ENCODE results near the gene ZSCAN20. TPM values are rescaled to one million over a fixed set of nuclear protein-coding genes. Genes with fewer than 3 reads are reported as not detected.
A peak's percentile ranks its signal among the peaks of the same experiment; 100 is the strongest.

Gene ZSCAN20
- polyA plus RNA-seq, 2 donors, result 0.51 to 0.75 TPM

DNA sequence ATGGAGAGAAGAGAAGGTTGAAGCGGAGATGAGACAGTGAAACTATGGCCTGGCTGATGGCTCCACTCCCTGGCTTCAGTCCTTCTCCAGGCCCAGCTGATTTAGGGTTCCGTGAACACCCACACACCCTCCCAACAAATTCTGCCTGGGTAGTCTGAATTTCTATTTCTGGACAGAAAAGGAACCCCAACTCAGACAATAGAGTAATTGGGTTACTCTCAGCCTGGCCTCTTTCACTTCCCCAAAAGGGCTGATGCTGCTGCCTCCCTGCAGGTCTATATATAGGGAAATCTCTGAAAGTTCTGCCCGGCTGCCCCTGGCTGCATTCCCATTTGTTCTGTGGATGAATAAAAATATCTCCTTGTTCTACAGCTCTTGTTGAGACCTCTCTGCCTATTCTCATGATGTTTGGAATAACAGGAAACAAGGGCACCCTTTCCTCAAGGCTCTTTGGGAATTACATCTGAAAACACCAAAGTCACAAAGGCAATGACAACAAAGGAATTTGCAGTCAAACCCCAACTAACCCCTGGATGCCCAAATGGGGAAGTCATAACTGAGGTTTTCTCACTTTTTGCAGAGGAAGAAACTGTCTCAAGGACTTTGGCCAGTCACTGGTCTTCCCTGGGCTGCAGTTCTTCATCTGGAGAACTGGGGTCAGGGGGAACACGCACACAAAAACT is 11.4 kb upstream of the ZSCAN20 start:
- no peak overlapping the region for H3K4me3 ChIP-seq (ENCODE audit: low read depth in 1 of 2, low read length in 2 of 2)
- no peaks in the 10 kb centered on the region for H3K36me3 ChIP-seq (ENCODE audit: control insufficient read depth in 2 of 2, insufficient read depth in 2 of 2, low read length in 1 of 2)
- H3K9me3 ChIP-seq (ENCODE audit: control insufficient read depth in 2 of 2, insufficient read depth in 1 of 2, low read depth in 1 of 2, low read length in 1 of 2), result no peaks in the 10 kb centered on the region
- H3K27me3 ChIP-seq (ENCODE audit: control insufficient read depth in 1 of 2, insufficient read depth in 2 of 2, low read length in 2 of 2), result no peaks in the 10 kb centered on the region
- no peaks in the 10 kb centered on the region for H3K4me1 ChIP-seq (ENCODE audit: control insufficient read depth in 2 of 2, insufficient read depth in 2 of 2, low read length in 1 of 2)
- peak overlapping the region; percentile 13 to 77 for H3K27ac ChIP-seq (ENCODE audit: low read depth in 2 of 2, low read length in 1 of 2)
- 62 to 67% methylated on average over 4 of the region's 4 CpGs for WGBS, 2 donors

GRCh38 chr1:33462405-33463164 is 9.9 kb upstream of the ZSCAN20 start:
- Histone ChIP-seq H3K36me3 (ENCODE audit: control insufficient read depth in 2 of 2, insufficient read depth in 2 of 2, low read length in 1 of 2) (no peaks in the 10 kb centered on the region), H3K27me3 (ENCODE audit: control insufficient read depth in 1 of 2, insufficient read depth in 2 of 2, low read length in 2 of 2) (no peaks in the 10 kb centered on the region), H3K27ac (ENCODE audit: low read depth in 2 of 2, low read length in 1 of 2) (peak overlapping the region in 1 of 2 donors; percentile 22), H3K9me3 (ENCODE audit: control insufficient read depth in 2 of 2, insufficient read depth in 1 of 2, low read depth in 1 of 2, low read length in 1 of 2) (no peaks in the 10 kb centered on the region), H3K4me3 (ENCODE audit: low read depth in 1 of 2, low read length in 2 of 2) (no peak overlapping the region), H3K4me1 (ENCODE audit: control insufficient read depth in 2 of 2, insufficient read depth in 2 of 2, low read length in 1 of 2) (no peaks in the 10 kb centered on the region)
- WGBS, 2 donors, result 85 to 88% methylated on average over 8 of the region's 8 CpGs

DNA sequence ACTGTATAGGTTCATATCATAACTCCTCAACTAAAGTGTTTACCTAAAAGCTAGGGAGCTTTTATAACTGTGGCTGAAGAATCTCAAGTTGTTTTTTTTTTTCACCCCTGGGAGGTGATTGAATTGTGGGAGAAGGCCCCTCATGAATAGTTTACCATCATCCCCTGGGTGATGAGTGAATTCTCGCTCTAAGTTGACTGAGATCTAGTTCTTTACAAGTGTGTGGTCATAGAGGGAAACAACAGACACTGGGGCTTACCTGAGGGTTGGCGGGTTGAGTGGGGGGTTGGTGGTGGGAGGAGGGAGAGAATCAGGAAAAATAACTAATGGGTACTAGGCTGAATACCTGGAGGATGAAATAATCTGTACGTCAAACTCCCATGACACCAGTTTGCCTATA is 7.9 kb upstream of the ZSCAN20 start:
- Histone ChIP-seq H3K4me1 (ENCODE audit: control insufficient read depth in 2 of 2, insufficient read depth in 2 of 2, low read length in 1 of 2) (no peaks in the 10 kb centered on the region), H3K36me3 (ENCODE audit: control insufficient read depth in 2 of 2, insufficient read depth in 2 of 2, low read length in 1 of 2) (no peaks in the 10 kb centered on the region), H3K4me3 (ENCODE audit: low read depth in 1 of 2, low read length in 2 of 2) (no peak overlapping the region), H3K27ac (ENCODE audit: low read depth in 2 of 2, low read length in 1 of 2) (no peak overlapping the region), H3K27me3 (ENCODE audit: control insufficient read depth in 1 of 2, insufficient read depth in 2 of 2, low read length in 2 of 2) (no peaks in the 10 kb centered on the region), H3K9me3 (ENCODE audit: control insufficient read depth in 2 of 2, insufficient read depth in 1 of 2, low read depth in 1 of 2, low read length in 1 of 2) (no peaks in the 10 kb centered on the region)
- WGBS, 2 donors, result 89 to 92% methylated on average over 3 of the region's 3 CpGs

DNA sequence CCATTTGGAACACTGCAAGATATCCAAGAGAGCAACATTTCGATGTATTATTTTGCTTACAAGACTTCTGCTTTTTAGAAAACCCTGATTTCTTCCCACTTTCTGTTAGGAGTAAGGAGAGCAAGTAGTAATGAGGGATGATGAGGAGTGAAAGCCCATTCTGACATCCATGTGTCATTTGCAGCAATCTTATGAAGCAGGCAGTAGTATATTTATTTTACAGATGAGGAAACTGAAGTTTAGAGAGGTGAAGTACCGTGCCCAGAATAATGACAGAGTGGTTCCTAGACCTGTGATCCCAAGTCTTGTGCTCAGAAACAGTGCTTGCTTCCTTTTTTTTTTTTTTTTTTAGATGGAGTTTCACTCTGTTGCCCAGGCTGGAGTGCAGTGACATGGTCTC is 7.1 kb upstream of the ZSCAN20 start:
- Histone ChIP-seq H3K9me3 (ENCODE audit: control insufficient read depth in 2 of 2, insufficient read depth in 1 of 2, low read depth in 1 of 2, low read length in 1 of 2) (no peaks in the 10 kb centered on the region), H3K4me1 (ENCODE audit: control insufficient read depth in 2 of 2, insufficient read depth in 2 of 2, low read length in 1 of 2) (no peaks in the 10 kb centered on the region), H3K27ac (ENCODE audit: low read depth in 2 of 2, low read length in 1 of 2) (no peak overlapping the region), H3K27me3 (ENCODE audit: control insufficient read depth in 1 of 2, insufficient read depth in 2 of 2, low read length in 2 of 2) (no peaks in the 10 kb centered on the region), H3K4me3 (ENCODE audit: low read depth in 1 of 2, low read length in 2 of 2) (no peak overlapping the region), H3K36me3 (ENCODE audit: control insufficient read depth in 2 of 2, insufficient read depth in 2 of 2, low read length in 1 of 2) (no peaks in the 10 kb centered on the region)
- 84 to 93% methylated on average over 2 of the region's 2 CpGs for WGBS, 2 donors

DNA sequence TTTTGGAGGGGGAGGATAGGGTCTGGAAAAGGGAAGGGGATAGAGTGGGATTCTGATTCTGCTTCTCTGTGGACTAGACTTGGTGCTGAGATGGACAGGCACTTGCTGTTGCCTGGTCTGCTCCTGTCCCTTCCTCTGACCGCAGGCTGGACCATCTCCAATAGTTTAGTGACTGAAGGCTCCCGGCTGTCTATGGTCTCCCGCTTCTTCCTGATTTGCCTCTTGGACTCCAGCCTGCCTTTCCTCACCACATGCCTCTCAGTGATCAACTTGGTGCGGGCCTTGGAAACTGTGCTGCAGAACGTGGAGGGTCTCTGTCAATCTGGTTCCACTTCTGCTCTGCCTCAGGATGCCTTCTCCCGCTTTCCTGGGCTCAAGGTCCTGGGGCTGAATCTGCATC is 6.3 kb upstream of the ZSCAN20 start:
- no peaks in the 10 kb centered on the region for H3K36me3 ChIP-seq (ENCODE audit: control insufficient read depth in 2 of 2, insufficient read depth in 2 of 2, low read length in 1 of 2)
- H3K9me3 ChIP-seq (ENCODE audit: control insufficient read depth in 2 of 2, insufficient read depth in 1 of 2, low read depth in 1 of 2, low read length in 1 of 2), result no peaks in the 10 kb centered on the region
- no peak overlapping the region for H3K4me3 ChIP-seq (ENCODE audit: low read depth in 1 of 2, low read length in 2 of 2)
- H3K27me3 ChIP-seq (ENCODE audit: control insufficient read depth in 1 of 2, insufficient read depth in 2 of 2, low read length in 2 of 2), result no peaks in the 10 kb centered on the region
- H3K27ac ChIP-seq (ENCODE audit: low read depth in 2 of 2, low read length in 1 of 2), result no peak overlapping the region
- no peaks in the 10 kb centered on the region for H3K4me1 ChIP-seq (ENCODE audit: control insufficient read depth in 2 of 2, insufficient read depth in 2 of 2, low read length in 1 of 2)
- 53 to 62% methylated on average over 6 of the region's 6 CpGs for WGBS, 2 donors

DNA sequence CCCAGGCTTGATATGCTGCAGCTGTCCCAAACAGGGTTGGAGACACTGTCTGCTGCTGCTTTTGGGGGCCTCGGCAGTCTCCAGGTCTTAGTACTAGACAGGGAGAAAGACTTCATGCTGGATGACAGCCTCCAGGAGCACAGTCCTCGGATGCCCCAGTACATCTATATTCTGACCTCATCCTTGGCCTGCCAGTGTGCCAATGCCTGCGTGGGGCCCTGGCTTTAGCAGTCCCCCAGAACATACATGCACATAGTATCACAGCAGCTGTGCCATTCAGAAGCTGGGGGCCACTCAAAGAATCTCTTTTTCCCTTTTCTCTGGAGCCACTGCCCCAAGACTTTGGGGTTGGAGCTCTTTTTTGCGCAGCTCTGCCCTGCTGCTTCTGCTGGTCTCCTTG is 4.4 kb upstream of the ZSCAN20 start:
- Histone ChIP-seq H3K27me3 (ENCODE audit: control insufficient read depth in 1 of 2, insufficient read depth in 2 of 2, low read length in 2 of 2) (no peaks in the 10 kb centered on the region), H3K9me3 (ENCODE audit: control insufficient read depth in 2 of 2, insufficient read depth in 1 of 2, low read depth in 1 of 2, low read length in 1 of 2) (no peaks in the 10 kb centered on the region), H3K4me1 (ENCODE audit: control insufficient read depth in 2 of 2, insufficient read depth in 2 of 2, low read length in 1 of 2) (no peaks in the 10 kb centered on the region), H3K4me3 (ENCODE audit: low read depth in 1 of 2, low read length in 2 of 2) (no peak overlapping the region), H3K36me3 (ENCODE audit: control insufficient read depth in 2 of 2, insufficient read depth in 2 of 2, low read length in 1 of 2) (no peaks in the 10 kb centered on the region), H3K27ac (ENCODE audit: low read depth in 2 of 2, low read length in 1 of 2) (no peak overlapping the region)
- 74 to 84% methylated on average over 4 of the region's 4 CpGs for WGBS, 2 donors

- no peaks in the 10 kb centered on the region for H3K4me1 ChIP-seq (ENCODE audit: control insufficient read depth in 2 of 2, insufficient read depth in 2 of 2, low read length in 1 of 2)
Observed at GRCh38 chr1:33468531-33468930, 3.9 kb upstream of the ZSCAN20 start.

DNA sequence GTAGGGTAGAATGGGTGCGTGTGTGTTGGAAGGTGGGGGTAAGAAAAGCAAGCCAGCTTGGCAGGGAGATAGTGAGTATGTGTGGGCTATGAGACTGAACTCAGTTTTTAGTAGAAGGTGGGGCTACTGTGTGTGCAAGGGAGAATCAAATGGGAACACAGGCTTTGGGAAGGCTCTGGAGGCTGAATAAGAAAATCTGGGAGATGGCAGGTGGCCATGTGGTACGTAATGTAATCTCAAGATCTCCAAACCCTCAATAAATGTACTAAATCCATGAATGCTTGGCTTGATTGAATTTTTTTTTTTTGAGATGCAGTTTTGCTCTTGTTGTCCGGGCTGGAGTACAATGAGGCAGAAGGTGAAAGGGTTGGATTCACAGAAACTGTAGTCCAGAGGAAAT is 3.5 kb upstream of the ZSCAN20 start:
- no peaks in the 10 kb centered on the region for H3K9me3 ChIP-seq (ENCODE audit: control insufficient read depth in 2 of 2, insufficient read depth in 1 of 2, low read depth in 1 of 2, low read length in 1 of 2)
- H3K36me3 ChIP-seq (ENCODE audit: control insufficient read depth in 2 of 2, insufficient read depth in 2 of 2, low read length in 1 of 2), result no peaks in the 10 kb centered on the region
- no peaks in the 10 kb centered on the region for H3K4me1 ChIP-seq (ENCODE audit: control insufficient read depth in 2 of 2, insufficient read depth in 2 of 2, low read length in 1 of 2)
- WGBS, 2 donors, result 82 to 84% methylated on average over 3 of the region's 3 CpGs
- no peak overlapping the region for H3K27ac ChIP-seq (ENCODE audit: low read depth in 2 of 2, low read length in 1 of 2)
- H3K4me3 ChIP-seq (ENCODE audit: low read depth in 1 of 2, low read length in 2 of 2), result no peak overlapping the region
- H3K27me3 ChIP-seq (ENCODE audit: control insufficient read depth in 1 of 2, insufficient read depth in 2 of 2, low read length in 2 of 2), result no peaks in the 10 kb centered on the region

More at GRCh38 chr1:33468531-33468930, 3.9 kb upstream of the ZSCAN20 start:
- H3K4me3 ChIP-seq (ENCODE audit: low read depth in 1 of 2, low read length in 2 of 2), result no peak overlapping the region
- no peaks in the 10 kb centered on the region for H3K36me3 ChIP-seq (ENCODE audit: control insufficient read depth in 2 of 2, insufficient read depth in 2 of 2, low read length in 1 of 2)
- no peak overlapping the region for H3K27ac ChIP-seq (ENCODE audit: low read depth in 2 of 2, low read length in 1 of 2)
- H3K9me3 ChIP-seq (ENCODE audit: control insufficient read depth in 2 of 2, insufficient read depth in 1 of 2, low read depth in 1 of 2, low read length in 1 of 2), result no peaks in the 10 kb centered on the region
- 85 to 95% methylated on average over 4 of the region's 4 CpGs for WGBS, 2 donors
- H3K27me3 ChIP-seq (ENCODE audit: control insufficient read depth in 1 of 2, insufficient read depth in 2 of 2, low read length in 2 of 2), result no peaks in the 10 kb centered on the region

DNA sequence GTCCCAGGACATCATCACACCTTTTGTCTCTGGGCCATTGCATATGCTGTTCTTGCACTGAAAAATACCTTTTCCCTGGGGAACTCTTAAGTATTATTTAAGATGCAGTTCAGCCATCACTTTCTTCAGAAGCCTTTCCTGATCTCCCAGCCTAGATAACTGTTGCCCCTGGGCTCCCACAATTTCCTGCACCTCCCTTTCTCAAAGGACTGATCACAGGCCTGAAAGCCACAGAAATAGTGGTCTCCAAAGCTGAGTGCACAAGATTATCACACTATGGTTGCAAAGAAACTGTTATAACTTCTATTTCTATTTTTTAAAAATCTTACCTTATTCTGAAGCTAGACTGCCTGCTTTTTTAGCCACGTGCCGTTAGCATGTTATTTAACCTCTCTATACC is 2.8 kb upstream of the ZSCAN20 start:
- Histone ChIP-seq H3K4me3 (ENCODE audit: low read depth in 1 of 2, low read length in 2 of 2) (no peak overlapping the region), H3K27me3 (ENCODE audit: control insufficient read depth in 1 of 2, insufficient read depth in 2 of 2, low read length in 2 of 2) (no peaks in the 10 kb centered on the region), H3K27ac (ENCODE audit: low read depth in 2 of 2, low read length in 1 of 2) (no peak overlapping the region), H3K4me1 (ENCODE audit: control insufficient read depth in 2 of 2, insufficient read depth in 2 of 2, low read length in 1 of 2) (no peaks in the 10 kb centered on the region), H3K36me3 (ENCODE audit: control insufficient read depth in 2 of 2, insufficient read depth in 2 of 2, low read length in 1 of 2) (no peaks in the 10 kb centered on the region), H3K9me3 (ENCODE audit: control insufficient read depth in 2 of 2, insufficient read depth in 1 of 2, low read depth in 1 of 2, low read length in 1 of 2) (no peaks in the 10 kb centered on the region)
- 93 to 94% methylated on average over 2 of the region's 2 CpGs for WGBS, 2 donors

All from esophagus (tissue), 2 donors.